ENCODE measurements around the gene CRIM1.

CRIM1 gene

DNA sequence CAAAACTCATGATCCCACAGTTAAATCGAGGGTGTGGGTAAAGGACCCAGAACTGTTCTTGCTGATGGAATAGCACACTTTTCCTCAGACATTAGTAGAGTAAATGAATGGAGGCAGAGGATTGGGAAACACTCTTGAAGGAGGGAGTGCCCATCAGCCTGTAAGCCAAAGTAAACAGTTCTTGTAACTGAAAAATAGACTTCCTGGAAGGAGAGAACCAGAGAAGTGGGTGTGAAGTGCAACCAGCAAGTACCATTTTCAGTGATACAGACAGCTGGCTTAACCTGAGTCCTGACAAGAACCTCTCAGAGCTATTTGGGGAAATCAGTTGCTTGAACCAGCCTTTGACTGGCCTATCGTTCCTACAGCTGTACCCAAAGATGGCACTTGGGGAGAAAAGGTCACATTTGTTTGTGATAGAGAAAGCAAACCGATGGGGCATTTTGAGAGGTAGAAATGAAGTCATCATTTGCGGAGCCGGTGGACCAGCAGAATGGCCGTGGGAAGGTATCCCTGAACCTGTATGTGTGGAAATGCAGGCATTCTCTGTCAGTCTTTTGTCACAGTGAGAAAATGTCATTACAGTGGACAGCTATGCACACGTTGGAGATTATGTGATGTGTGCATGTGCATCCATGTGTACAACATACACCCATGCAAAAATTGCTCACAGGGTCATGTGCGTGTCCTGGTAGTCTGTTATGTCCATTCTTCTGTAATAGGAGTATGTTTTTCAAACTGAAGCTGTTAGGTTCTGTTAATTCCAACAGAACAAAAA lies 17.8 kb downstream of the CRIM1 start:
- DNase-seq (ENCODE audit: low read depth): no peak

DNA sequence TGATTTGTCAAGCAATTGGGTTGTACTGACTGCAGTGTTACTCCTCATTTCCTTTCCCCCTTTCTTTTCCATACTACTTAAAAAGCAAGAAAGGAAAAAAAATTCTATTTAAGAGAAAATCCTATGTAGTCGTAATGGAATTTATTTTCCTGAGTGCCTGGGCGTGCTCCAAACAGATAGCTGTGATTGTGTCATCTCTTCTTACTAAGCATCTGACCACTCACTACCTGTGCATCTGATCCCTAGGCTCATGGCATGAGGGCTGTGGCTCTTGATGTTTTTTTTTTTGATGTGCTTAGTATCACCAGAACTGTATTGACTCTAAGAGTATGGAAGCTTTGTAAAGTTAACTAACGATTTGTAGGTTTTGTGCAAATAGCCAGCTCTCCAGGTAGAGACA lies 19.0 kb downstream of the CRIM1 start:
- no peak for DNase-seq (ENCODE audit: low read depth)

DNA sequence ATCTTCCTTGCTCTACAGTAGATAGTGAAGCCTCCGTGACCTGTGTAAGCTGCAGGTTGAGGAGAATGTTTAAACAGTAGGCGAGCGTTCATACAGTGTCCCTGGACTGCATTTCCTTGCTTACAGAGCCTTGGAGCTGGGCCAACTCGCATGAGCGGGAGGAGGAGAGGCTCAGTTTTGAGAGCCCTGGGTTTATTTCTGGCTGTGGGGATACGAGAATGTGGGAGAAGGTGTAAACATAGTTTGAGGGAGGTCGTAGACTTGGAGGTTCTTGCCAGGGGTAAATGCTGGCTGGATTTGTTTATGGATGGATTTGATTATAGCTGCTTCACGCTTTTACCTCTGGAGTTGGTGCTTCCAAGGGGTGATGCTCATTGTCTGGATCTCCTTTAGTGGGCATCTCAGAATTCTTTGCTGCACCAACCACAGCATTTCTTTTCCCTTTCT lies 20.8 kb downstream of the CRIM1 start:
- no peak for DNase-seq (ENCODE audit: low read depth)

DNA sequence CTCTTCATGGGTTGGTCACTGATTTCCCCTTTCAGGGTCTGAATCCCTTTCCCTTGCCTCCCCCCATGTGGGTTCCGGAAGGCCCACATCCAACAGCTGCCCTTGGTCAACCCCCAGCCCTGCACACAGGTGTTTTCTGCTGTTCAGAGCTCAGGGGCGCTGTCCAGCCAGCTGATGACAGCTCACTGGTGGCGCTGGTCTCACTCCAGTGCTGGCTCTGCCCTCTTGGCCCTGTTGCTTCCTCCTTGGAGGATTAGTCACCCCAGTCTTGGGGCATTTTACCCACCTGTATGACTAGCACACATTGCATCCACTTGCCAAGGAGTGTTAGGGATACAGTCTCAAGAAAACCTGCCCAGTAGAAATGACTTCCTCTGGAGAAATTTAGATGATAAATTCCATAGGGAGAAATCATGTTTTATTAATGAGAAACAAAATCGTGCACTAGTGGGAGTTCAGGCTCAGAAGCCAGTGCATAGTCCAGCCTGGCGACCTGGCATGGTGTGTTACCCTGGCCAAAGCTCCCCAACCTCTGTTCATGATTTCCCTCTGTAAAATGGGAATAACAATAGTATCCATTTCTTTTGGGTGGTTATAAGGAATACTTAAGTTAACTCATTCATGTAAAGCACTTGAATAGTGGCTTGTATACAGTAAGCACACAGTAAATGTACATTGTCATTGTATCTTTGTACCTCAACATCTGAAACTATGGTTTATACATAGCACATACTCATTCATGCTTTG lies 21.6 kb downstream of the CRIM1 start:
- no peak for DNase-seq (ENCODE audit: low read depth)

DNA sequence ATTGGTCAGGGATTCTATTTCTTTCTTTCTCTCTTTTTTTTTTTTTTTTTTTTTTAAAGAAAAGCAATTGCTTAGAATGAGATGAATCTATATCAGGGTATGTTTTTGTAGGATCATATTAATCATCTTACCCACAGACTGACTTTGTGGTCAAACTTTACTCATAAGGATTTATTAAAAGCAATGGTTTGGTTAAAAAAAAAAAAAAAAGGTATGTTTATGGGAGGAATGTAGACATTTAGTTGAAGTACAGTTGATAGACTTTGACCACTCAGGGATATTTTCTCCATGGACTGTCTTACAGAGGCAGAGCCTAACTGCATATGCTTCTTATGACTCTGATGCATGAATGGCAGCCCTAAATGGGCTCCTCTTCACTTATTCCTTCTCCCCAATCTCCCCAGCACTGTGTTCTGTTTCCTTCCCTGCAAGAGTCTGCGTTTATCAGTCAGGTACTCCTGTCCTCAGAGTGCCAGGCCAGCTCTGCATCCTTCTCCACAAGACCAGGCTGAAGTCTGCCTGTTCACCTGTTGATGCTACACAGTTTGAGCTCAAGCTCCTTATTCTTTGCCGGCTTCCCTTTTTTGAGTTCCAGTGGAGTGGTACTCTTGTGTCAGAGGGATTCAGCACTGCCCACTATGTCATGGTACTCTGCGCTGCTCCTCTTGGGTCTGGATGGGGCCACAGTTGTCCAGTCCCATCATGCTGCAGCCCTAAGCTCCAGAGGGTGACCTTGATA lies 24.3 kb downstream of the CRIM1 start:
- no peak for DNase-seq (ENCODE audit: low read depth)

- DNase-seq (ENCODE audit: low read depth): no peak
Observed at GRCh38 chr2:36380624-36381481, 25.3 kb downstream of the CRIM1 start.

GRCh38 chr2:36381993-36382392 lies 26.4 kb downstream of the CRIM1 start:
- DNase-seq (ENCODE audit: low read depth): no peak

GRCh38 chr2:36382472-36382871 lies 26.9 kb downstream of the CRIM1 start:
- no peak for DNase-seq (ENCODE audit: low read depth)

DNA sequence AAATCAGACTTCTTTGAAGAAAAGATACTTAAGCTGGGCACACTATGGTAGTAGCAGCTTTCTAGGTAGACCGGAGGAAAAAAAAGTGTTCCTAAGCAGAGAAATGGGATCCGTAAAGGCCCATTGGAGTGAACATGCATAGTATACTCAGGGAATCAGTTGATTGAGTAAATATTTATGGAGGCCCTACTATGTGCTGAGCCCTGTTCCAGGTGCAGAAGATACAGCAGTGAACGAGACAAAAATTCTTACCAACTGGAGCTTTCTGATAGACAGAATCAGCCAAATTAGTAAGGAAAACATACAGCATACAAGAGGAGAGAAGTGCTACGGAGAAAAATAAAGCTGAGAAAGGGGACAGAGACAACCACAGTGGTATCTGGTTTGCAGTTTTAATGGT lies 28.1 kb downstream of the CRIM1 start:
- no peak for DNase-seq (ENCODE audit: low read depth)

DNA sequence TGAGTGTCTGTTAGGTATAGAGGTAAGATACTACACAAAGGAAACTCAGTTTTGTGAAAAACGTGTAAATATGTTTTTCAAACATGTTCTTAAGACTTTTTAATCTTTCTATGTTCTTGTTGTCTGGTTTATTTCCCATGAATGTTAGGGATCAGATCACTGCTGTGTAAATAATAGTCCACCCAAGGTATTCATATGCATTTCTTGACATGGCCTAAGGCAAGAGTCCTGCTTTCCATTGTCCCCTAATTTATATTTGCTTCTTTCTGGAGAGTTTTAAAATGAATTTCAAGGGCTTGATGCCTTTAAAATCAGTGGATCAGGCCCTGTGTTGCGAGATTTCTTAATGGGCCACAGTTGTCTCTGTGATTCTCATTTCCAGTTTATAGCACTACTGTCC lies 28.9 kb downstream of the CRIM1 start:
- no peak for DNase-seq (ENCODE audit: low read depth)

DNA sequence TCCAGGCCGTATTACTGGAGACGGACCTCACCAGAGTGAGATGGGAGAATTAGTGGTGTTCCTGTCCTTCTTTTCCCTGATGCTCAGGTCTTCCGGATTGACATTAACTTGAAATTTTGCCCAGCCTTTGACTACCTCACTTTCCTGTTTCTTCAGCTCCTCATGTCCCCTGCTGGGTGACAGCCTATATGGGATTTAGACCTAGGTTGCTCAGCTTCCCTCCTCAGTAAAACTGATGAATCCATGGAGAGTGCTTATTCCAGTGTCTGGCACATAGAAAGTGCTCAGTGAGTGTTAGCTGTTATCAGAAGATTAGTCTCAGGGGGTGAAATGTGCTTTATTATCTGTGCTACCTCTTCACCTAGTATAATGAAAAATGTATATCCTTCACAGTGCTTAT lies 30.0 kb downstream of the CRIM1 start:
- DNase-seq (ENCODE audit: low read depth): no peak

GRCh38 chr2:36387258-36387916 lies 31.8 kb downstream of the CRIM1 start:
- DNase-seq (ENCODE audit: low read depth): no peak

GRCh38 chr2:36388472-36388871 lies 32.9 kb downstream of the CRIM1 start:
- no peak for DNase-seq (ENCODE audit: low read depth)

DNA sequence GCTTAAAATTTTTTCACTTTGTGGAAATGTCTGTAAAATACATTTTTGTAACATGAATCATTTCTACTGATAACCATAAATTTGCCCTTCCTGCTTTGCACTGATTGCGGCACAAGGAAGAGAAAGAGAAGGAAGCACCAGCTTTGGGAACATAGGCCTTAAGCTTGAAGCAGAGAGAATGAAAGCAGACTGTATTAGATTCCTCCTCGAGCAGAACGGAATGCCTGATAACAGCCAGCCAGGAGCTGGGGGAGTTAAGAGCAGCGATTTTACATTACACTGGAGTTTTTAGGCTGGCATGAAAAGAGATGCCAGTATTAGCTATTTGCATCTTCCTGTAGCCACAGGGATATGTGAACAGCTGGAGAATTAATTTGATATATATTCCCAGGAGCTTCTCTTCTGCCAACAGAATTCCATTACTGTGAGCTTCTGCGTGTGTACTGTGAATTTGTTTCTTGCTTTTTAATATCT lies 33.5 kb downstream of the CRIM1 start:
- no peak for DNase-seq (ENCODE audit: low read depth)

DNA sequence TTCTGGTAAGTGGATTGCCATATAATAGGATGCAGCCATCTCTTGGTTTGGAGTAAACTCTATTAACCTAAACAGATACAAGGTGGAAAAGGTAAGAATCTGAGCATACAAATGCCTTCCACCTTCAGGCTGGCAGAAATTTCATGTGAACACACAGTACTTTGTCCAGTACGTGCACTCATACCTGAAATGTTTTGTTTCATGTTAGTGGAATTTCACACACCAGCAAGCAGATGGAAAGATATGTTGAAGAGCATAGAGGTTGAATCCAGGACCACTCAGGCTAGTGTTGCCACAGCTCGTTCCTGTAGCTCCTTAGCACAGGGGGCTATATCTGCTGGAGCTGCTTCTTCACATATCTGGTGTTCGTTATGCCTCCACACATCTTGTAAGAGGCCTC lies 34.0 kb downstream of the CRIM1 start:
- no peak for DNase-seq (ENCODE audit: low read depth)

GRCh38 chr2:36392571-36393255 lies 37.1 kb downstream of the CRIM1 start:
- DNase-seq (ENCODE audit: low read depth): no peak

DNA sequence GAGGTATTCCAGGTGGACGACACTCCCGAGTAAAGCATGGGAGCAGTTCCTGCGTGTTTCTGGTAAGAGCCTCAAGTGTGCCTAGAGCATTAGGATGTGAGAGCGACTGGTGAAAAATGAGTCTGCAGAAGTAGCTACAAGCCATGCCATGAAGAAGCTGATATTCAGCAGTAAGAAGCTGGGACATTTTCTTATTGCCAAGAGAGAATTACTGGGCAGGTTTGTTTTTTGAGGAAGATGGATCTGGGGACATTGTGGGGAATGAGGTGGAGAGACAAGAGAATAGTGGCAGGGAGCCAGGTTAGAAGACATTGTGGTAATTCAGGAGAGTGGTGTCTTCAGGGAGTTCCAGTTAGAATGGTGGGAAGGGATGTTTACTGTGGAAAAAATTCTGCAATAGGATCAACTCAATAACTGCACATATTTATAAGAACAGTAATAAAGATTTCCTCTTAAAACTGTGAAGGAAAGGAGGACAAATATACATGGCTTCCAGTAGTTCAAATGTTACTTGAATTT lies 38.2 kb downstream of the CRIM1 start:
- no peak for DNase-seq (ENCODE audit: low read depth)

DNA sequence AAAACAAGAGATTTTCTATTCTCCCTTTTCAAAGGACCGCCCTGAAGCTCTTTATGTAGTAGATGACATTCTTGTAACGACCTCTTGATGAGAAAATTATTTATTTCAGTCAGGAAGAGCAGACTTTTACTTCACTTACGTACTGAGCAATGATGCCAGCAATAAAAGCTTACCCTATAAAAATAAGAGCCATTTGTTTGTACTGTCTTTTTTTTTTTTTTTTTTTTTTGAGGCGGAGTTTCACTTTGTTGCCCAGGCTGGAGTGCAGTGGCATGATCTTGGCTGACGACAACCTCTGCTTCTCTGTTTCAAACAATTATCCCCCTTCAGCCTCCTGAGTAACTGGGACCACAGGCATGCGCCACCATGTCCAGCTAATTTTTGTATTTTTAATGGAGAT lies 39.2 kb downstream of the CRIM1 start:
- DNase-seq (ENCODE audit: low read depth): no peak

DNA sequence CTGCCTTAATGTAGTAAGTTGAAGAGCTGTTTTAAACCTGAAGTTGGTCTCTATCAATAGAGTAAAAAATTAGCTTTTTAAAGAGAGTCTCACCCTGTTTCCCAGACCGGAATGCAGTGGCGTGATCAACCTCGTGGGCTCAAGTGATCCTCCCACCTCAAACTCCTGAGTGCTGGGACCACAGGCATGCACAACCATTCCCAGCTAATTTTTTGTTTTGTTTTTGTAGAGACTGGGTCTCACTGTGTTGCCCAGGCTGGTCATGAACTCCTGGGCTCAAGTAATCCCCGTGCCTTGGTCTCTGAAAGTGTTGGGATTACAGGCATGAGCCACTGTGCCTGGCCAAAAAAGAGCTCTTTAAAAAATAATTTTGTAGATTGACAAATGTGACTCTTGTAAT lies 40.3 kb downstream of the CRIM1 start:
- no peak for DNase-seq (ENCODE audit: low read depth)

DNA sequence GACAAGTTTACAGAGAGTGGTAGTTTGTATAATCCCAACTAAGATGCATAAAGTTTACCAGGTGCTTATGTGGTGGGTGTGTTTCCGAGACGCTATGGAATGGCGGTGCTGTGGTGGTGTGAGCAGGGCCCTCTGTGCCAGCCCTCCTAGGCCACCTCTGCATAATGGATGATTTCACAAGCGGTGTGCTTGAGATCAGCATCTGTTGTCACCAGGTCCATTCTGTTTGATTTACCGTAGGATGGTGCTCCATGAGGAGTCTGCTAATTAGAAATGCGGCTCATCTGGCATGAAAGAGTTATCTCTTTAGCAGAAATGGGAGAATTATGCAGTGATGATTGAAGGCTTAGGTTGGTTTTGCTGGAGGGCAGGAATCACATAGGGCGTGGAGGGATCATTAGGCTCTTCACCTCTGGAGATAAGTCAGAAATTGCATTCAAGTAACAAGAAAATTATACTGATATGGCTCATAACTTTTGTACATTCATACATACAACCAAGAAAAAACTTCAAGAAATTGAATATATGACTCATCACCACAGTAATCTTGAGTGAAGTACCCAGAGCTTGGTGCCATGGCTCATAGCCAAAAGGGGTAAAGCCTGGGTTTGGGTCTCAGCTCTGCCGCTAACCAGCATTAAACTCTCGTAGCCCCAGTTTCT lies 41.4 kb downstream of the CRIM1 start:
- no peak for DNase-seq (ENCODE audit: low read depth)
